T-helper 1 cell treated with Interleukin-12 subunit alpha and Interleukin-12 subunit beta and Interleukin-4 antibody, amounts not matched to agents 30 ng/mL and 1 ng/mL, for 36 hours (primary cell): ENCODE data around the gene FRS2. TPM values are rescaled to one million over a fixed set of nuclear protein-coding genes. Genes with fewer than 3 reads are reported as not detected.

Experiments used
- intact Hi-C: fragments of 100-400 bp; cut with micrococcal nuclease; formaldehyde crosslinking; loops from one replicate; pipeline ENCODE4 v1.15.1; 2024
- total RNA-seq: library from RNA; stranded (reverse); gene quantifications from 2 replicates; pipeline ENCODE4 v1.2.3, GENCODE V29; 2022

Gene FRS2
- total RNA-seq, 1 donor from 2014 or later: 19.3 TPM

- intact Hi-C loops: no loop called here
These were observed 30.4 kb downstream of the FRS2 start for GRCh38 chr12:69500631-69501030.

- intact Hi-C loops: no loop called here
These were observed 31.1 kb downstream of the FRS2 start for GRCh38 chr12:69501154-69501895.

- intact Hi-C loops: no loop called here
These were observed 32.3 kb downstream of the FRS2 start for GRCh38 chr12:69502345-69503081.

GRCh38 chr12:69508091-69508490, 37.9 kb downstream of the FRS2 start:
- intact Hi-C loops: no loop called here

GRCh38 chr12:69508621-69509020, 38.4 kb downstream of the FRS2 start:
- intact Hi-C loops: no loop called here

- intact Hi-C loops: no loop called here
These were observed 39.1 kb downstream of the FRS2 start for GRCh38 chr12:69509308-69509736.

- intact Hi-C loops: no loop called here
These were observed 40.0 kb downstream of the FRS2 start for GRCh38 chr12:69509904-69510827.

GRCh38 chr12:69511016-69511415, 40.8 kb downstream of the FRS2 start:
- intact Hi-C loops: no loop called here

- intact Hi-C loops: no loop called here
These were observed 41.5 kb downstream of the FRS2 start for GRCh38 chr12:69511469-69512267.

GRCh38 chr12:69512820-69513219, 42.6 kb downstream of the FRS2 start:
- intact Hi-C loops: no loop called here

- intact Hi-C loops: no loop called here
These were observed 43.1 kb downstream of the FRS2 start for GRCh38 chr12:69513297-69513696.

- intact Hi-C loops: no loop called here
These were observed 43.9 kb downstream of the FRS2 start for GRCh38 chr12:69514111-69514510.

GRCh38 chr12:69514845-69515244, 44.7 kb downstream of the FRS2 start:
- intact Hi-C loops: no loop called here

- intact Hi-C loops: no loop called here
These were observed 45.3 kb downstream of the FRS2 start for GRCh38 chr12:69515394-69515930.

GRCh38 chr12:69516950-69517349, 46.8 kb downstream of the FRS2 start:
- intact Hi-C loops: no loop called here

GRCh38 chr12:69517406-69517805, 47.2 kb downstream of the FRS2 start:
- intact Hi-C loops: no loop called here

GRCh38 chr12:69519871-69520270, 49.7 kb downstream of the FRS2 start:
- intact Hi-C loops: no loop called here

- intact Hi-C loops: no loop called here
These were observed 53.5 kb downstream of the FRS2 start for GRCh38 chr12:69523433-69524330.

- intact Hi-C loops: no loop called here
These were observed 54.1 kb downstream of the FRS2 start for GRCh38 chr12:69524331-69524630.
